Measurements from ENCODE around the gene FGGY.
"Not testable (repeated sequence)": the region's sequence is repeated elsewhere in the genome, so short reads cannot be mapped to it uniquely, and the experiment has no call there.

FGGY gene

DNA sequence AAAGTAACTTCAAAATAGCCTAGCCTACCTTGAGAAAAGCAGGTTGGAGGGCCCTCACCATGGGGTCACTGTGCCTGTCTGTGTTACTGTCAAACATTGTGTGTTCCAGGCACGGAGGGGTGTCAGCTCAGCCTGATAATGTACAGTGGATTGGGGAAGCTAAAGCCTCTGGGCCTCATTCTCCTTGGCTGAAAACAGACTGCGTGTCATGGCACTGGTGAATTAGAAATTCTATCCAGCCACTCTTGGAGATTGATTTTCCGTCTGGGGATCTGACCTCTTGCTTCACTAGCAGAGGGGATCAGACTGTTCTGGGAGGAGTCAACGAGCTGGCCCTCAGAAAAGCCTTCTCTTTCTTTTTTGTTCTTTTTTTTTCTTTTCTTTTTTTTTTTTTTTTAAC is 394.4 kb downstream of the FGGY start:
- DNase-seq: no peak

DNA sequence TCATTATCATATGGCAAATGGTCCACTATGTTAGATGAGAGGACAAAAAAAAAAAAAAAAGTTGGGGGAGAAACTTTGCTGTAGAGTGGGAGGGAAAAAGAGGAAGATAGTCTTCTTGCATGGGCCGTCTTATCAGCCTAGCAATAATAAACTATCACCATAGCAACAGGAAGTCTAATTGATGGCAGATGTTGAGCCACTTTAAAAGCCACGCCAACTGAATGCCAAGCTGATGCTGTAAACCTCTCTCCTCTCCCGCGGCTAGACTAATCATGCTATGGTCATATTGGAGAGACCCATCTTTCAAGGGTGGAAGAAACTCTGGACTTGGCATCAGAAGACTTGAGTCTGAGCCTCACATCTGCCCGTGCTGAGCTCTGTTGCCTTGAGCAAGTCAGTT is 395.7 kb downstream of the FGGY start:
- no peak for DNase-seq

DNA sequence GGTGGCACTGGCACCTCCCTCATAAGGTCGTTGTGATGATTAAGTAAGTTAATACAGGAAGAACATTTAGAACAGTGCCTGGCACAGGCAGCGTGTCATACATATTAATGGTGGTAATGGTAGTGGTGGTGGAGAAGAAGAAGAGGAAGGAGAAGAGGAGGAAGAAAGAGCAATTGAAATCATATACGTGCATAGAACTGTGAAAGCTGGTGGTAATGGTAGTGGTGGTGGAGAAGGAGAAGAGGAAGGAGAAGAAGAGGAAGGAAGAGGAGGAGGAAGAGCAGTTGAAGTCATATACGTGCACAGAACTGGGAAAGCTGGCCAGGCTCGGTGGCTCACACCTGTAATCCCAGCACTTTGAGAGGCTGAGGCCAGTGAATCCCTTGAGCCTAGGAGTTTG is 396.5 kb downstream of the FGGY start:
- no peak for DNase-seq

DNA sequence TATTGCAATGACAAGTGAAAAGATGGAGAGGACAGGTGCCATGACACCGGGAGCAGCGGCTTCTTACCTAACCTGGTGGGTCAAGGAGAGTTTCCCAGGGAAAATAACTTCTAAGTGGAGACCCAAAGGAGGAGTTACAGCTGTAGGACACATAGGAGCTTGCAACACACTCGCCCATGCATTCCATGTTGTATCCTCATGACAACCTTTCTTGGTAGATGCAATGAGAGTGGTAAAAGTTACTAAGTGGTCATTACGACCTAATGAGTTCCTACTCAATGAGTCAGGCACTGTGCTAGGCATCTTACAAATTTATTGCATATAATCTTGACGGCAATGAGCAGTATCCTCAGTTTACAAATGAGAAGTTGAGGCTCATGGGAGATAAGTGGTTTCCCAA is 398.4 kb downstream of the FGGY start:
- no peak for DNase-seq

DNA sequence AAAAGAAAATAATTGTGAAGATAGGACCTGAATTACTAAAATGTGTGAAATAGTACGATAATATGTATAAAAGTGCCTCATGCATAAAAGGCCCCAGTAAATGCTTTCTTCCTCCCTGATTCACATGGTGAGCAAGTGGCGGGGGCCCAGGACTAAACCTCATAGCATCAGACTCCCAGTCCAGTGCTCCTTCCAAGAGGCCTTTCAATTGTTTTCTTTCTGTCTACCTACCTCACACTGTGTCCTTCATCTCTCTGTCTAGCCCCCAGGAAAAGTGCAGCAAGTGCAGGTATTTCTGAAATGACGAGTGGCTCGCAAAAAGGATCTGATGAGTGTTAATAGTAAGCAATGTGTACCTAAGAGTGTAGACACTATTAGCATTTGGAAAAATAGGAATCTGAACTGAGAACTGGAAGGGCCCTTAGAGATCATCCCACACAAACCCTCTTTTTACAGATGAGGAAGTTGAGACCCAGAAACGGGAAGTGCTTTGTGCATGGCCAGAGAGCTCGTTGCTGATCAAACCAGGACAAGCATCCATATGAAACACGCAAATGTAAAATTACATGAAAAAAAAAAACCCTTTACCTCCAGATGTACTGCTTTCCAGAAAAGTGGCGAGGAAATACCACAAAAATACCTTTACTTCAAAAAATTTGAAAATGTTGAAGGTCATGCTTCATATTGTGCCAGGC is 399.7 kb downstream of the FGGY start:
- no peak for DNase-seq

DNA sequence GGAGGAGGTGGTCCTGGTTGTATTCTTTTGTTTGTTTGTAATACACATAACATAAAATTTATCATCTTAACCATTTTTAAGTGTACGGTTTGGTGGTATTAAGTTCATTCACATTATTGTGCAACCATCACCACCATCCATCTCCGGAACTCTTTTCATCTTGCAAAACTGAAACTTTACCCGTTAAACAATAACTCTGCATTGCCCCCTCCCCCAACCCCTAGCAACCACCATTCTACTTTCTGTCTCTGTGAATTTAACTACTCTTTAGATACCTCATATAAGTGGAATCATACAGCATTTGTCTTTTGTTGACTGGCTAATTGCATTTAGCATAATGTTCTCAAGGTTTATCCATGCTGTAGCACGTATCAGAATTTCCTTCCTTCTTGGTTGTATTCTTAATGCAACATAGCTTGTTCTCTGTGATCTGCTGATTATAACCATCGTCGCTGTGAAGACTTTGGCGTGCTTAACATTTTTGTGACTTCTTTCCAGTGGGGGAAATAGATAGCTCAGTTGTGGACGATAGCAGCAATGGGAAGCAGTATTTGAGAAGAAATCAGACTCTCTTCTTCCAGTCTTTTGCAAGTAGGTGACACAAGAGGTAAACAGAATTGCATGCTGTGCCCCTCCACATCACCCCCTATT is 400.4 kb downstream of the FGGY start:
- no peak for DNase-seq

DNA sequence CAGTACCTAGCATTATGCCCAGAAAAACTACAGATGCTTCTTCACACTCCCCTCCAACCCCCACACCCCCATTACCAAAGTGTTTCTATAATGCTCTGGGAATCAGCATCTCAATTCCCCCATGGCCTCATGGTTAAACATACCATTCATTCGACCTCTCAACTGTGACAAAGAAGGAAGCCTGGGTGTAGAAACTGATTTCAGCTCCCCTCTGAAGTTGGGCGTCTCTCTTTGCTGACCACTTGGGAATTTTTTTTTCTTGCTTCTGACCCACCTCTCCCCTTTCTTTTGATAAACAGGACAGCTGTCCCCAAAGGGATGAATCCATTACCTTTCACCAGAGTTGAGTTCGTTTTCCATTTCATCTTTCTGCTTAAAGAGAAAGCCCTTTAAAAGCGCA is 401.5 kb downstream of the FGGY start:
- no peak for DNase-seq

DNA sequence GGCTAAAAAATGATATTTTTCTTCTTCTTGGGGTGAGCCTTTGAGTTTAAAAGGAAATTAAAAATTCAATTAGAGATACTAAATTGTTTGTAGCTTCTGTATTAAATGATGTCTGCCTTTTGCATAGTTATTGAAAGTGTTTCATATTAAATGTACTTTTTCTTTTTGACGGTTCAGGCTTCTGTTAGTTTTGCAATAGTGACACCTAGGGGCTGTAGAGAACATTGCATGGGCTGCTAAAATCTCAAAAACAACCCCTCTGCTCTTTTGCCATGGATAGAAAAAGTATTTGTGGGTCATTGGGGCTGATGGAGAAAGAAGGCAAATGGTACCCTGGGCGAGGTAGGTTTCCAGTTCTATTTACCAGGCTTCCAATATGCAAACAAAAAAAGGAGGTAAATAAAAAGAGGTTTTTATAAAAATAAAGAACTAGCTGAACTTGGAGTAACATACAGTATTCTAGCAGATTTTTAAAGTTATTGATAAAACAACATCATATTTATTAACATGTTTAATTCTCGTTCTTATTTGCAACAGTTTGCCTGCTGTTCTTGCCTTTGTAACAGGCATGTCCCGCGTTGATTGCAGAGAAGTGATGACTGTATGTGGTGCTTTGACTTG is 402.4 kb downstream of the FGGY start:
- DNase-seq: no peak

DNA sequence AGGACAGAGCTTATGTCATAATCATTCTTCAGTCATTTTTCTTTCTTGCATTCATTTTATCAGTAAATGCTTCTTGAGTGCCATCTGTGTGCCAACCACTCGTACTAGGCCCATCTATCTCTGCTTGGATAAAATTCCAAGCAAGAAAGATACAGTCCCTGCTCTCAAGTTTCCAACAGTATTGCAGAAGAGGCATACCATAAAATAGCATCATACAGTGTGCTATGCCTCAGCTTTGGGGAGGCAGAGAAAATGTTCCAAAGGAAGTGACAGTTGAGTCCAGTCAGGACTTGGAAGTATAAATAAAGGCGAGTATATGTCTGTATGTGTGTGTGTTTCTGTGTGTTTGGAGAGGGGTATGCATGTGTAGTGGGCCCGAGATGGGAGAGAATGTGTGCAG is 404.5 kb downstream of the FGGY start:
- DNase-seq: no peak

DNA sequence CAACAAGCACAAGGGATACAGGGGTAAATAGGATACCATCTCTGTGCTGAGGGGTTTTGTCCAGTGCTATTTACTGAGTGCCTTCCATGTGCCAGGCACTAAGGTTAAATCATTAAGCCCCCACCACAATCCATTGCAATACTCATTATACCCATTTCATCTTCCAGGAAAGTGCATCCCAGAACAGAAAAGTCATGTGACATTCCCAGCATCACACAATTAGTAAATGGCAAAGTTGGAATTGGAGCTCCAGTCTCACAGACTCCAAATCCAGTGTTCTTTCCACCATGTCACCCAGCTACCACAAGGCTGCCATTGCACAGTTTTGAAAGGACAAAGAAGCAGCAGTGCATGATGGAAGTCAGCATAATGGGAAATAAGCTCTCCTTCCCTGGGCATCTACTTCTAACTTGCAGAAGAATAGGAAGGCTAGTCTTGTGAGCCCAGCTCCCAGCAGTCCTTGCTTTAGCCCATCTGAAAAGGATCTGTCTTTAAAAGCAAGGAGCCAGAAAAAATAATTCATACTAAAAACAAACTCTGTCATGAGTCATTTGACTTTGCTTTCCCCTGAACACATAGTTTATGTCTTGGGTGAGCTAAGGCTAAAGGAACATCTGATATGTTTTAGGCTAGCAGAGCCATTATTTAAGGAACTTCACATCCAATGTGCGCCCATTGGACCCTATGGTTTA is 406.5 kb downstream of the FGGY start:
- no peak for DNase-seq

DNA sequence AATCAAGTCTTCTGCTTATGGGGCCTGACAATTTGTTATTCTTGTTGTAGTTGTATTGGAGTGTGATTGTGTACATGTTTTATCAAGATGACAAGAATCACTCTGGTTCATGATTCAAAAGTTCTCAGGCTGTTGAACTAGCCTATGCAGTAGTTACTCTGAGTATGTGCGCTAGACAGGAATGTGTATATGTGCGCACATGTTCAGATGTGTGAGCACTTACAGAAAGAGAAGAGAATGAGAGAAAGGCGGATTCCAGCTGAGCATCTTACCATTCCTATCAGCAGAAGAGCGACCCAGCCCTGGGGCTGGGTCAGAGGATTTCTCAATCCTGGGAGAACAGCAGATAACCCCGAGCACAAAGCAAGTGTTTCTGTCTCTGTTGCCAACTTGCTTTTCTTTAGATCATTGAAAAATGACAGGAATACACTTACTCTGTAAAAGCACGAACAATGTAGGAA is 407.1 kb downstream of the FGGY start:
- DNase-seq: no peak

DNA sequence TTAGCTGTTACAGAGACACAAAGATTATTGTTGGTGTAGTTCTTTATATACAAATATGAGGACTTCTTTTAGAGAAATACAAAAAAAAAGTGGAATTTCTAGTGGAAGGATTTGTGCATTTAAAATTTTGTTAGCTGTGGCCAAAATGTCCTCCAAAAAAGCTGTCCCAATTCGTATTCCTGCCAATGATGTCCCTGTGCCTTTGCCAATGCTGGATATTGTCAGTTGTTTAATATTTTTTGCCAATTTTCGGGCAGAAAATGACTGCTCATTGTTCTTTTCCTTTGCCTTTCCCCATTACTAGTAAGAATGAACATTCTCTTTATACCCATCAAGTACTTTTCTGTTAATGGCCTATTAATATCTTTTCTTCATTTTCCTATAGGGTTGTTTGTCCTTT is 407.8 kb downstream of the FGGY start:
- DNase-seq: no peak

DNA sequence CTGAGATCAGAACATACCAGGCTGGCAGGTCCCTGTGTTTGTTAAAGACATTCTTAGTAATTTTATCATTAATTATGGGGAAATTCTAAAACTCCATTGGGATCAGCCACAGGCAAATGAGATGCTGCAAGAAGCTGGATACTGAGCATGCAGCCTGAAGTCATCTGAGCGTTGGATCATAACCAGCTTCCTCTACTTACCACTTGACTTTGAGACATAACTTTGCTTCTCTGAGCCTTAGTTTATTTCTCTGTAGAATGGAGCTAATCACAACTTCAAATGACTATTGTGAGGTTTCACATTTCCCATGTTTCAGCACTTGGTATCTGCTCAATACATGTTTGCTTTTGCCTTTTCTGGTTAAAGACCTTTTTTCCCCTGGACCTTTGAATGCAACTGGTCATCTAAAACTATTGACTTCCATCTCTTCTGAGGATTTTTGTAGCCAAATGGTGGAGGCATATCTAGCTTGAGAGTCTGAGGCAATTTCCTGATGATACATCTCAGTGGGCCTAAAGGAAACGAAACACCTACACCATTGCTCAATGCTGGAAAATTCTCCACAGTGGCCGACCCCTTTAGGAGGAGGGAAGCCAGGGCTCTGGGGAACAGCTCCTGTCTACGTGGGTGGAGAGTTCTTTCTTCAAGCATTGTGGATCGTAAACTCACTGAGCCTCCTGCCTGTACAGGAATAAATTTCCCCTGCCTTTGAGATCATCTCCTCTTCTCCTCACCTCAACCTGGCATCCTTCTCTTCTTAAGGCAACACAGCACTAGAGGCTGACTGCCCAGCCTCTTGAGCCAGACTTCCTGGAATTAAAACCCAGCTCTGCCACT is 408.8 kb downstream of the FGGY start:
- DNase-seq: no peak

DNA sequence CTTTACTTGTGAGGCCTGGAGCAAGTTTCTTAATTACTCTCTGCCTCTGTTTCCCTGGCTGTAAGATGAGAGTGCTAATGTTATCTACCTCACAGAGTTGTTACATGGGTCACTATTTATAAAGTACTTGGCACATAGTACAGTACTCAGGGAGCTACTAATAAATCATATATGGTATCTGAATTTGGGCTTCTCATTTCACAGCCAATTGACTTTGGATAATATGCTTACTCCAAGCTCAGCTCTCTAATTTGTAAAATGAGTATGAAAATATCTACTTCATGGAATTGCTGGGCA is 409.4 kb downstream of the FGGY start:
- no peak for DNase-seq

DNA sequence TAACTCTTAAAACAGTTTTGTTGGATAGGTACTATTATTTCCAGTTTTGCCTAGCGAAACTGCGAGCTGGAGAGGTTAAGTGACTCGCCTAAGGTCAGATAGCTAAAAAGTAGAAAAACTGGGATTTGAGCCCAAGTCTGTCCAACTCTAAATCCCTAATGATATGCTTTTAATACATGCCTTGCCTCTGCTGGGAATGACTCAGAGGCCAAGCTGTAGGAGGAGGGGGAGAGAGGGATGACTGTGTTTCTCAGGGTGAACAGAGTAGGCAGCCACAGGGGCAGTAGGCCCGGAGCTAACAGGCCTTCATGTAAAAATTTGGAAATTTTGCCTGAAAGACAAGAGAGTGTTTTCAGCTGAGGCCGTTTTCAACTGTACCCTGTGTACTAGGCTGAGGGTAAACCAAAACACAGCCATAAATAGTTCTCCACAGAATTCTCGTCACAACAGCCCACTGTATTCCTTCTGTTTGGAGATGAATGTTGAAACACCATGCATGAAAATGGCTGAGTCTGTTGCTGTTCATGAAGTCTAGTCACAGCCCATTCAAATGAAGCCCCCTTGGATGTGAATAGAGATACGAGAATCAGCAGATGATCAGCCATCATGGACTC is 410.4 kb downstream of the FGGY start:
- no peak for DNase-seq

DNA sequence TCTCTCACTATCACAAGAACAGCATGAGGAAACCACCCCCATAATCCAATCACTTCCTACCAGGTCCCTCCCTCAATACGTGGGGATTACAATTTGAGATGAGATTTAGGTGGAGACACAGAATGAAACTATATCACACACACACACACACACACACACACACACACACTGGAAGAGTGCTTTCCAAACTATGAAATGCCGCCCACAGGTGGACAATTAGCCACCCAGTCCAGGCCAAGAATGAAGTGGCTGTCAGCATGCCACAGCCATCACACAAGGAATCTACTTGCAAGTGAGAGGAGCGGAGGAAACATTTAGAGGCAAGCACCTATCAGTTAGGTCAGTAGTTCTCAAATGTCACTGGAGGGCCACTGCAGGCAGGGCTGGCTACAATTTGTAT is 412.4 kb downstream of the FGGY start:
- DNase-seq: no peak

DNA sequence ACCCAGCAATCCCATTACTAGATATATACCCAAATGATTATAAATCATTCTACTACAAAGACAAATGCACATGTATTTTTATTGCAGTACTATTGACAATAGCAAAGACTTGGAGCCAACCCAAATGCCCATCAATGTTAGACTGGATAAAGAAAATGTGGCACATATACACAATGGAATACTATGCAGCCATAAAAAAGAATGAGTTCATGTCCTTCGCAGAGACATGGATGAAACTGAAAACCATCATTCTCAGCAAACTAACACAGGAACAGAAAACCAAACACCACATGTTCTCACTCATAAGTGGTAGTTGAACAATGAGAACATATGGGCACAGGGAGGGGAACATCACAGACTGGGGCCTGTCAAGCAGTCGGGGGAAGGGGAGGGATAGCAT is 414.0 kb downstream of the FGGY start:
- DNase-seq: not testable (repeated sequence)

DNA sequence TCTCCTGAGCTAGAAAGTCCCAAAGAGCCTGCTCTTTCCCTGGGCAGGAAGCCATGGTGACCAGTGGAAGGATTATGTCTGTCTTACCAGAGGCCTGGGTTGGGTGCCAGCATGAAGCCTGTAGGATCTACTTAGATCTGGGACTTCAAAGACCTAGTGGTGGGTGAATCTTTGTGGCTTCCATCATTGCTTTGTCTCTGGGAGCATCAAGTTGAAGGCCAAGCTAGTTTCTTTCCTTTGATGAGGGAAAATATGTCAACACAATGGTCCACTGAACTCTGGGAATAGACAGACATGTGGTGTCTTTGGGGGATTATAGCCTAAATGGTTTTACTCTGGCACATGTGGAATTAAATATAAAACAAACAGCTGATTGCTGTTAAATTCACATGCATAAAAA is 417.3 kb downstream of the FGGY start:
- DNase-seq: no peak

DNA sequence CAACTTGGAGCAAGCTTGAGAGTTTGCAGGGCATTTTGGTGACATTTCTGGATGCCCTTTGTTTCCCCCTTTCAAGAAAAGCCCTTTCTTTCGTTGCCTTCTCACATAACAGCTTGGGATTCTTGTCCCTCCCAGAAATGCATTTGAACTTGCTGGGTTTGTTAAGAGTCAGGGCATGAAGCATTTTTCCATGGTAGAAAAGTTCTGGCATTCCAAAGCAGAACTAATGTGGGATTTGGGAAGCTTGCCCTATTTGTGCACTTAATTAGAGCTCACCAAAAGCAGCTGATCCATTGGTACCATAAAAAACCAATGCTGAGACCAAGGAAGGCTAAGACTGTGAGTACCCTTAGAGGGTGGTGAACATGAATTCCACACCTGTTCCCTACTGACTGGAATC is 418.1 kb downstream of the FGGY start:
- no peak for DNase-seq

DNA sequence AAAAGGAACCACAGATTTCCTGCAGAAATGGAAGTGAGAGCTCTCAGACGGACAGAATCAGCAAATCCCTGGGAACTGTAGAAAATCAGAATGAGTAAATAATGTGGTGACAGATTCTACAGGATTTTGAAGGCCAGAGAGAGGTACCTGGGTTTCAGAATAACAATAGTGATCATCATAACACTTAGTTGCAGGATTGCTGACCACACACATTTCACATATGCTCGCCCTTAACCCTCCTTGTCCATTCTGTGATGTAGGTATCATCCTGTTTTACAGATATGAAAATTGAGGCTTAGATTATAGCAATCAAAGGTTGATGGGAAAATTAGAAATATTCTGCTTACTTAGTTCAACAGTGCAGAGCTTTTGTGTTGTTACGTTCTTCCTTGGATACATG is 419.9 kb downstream of the FGGY start:
- no peak for DNase-seq

DNA sequence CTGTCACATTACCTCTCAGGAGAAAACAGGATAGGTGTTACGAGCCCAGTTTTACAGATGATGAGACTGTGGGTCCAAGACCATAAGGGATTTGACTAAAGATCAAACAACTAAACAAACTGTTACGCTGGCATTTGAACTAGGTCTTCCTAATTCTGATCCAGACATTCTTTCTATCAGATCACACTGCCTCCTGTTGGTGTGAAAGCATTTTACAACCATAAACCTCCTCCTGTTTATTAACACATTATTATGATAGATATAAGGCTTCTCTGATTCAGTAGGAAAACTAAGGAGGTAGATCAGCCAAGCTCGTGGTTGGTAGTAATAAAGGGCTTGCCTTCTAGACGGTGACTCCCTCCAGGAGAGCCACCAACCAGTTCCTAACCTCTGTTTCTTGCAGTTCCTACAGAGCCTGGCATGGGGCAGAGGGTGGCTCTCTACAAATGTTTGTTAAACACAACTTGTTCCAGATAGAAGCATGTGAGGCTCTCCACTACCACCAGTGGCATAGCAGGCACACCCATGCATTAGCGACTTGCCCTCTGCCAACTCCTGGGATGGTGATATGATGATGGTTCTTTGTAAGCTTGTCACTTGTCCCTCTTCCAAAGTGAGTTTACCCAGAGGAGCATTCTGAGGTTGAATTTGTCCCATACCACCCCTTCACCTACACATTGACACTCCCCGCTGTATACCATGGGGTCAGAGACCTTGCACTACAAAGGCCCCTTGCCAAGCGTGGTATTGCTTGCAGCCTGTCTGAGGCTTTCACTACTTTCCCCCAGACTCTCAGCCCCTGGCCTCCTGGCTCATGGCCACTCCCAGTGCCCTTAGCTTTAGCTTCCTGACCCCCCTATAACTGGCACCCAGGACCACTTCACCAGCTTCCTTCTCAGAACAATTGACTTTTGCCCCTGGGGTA is 421.4 kb downstream of the FGGY start:
- no peak for DNase-seq

DNA sequence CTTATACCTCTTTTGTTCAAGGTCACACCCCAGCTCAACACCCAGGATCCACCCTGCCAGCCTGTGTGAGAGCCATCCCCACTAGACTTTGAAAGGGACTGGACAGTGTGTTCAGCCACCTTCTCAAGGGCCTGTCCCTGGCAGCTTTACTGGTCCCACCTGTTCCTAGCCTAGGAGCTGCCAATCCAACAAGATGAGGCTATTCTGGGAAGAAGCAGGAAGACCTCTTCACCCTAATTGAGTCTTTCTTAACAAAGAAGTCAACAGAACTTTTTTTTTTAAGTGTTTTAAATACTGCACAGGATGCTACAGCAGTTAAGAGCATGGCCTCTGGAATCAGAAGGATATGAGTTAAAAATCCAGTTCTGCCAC is 422.1 kb downstream of the FGGY start:
- no peak for DNase-seq
